H1 (cell line): ENCODE results near the gene ADPRS. TPM values are rescaled to one million over a fixed set of nuclear protein-coding genes. Genes with fewer than 3 reads are reported as not detected.
A peak's percentile ranks its signal among the peaks of the same experiment; 100 is the strongest.

ENCODE experiments used
- CTCF ChIA-PET: fragments of 300-600 bp; sonication (Branson Sonifier 250); formaldehyde crosslinking; loops from one replicate; lab custom pipeline; 2021; ENCODE audit not compliant: partially characterized antibody; lab: Charles Lee
- POLR2A ChIA-PET: fragments of 300-600 bp; sonication (Branson Sonifier 250); formaldehyde crosslinking; loops from one replicate; lab custom pipeline; 2021; ENCODE audit warnings: inconsistent platforms; ENCODE audit not compliant: partially characterized antibody; lab: Charles Lee
- DNase-seq, 2 experiments: peaks; one replicate each; pipeline versions ENCODE4 v3.0.0 to v3.0.0-alpha.2; 2010 to 2022; ENCODE audit warnings: low spot score in 2 of 2, low read depth in 1 of 2, mixed read lengths in 1 of 2
- FAIRE-seq: peaks from 2 replicates; lab custom pipeline; 2011; peaks lifted over from hg19 to GRCh38; lab: Jason Lieb, UNC
- H2AFZ ChIP-seq: 2 replicates; pipeline ENCODE4 v1.8.1; 2012; ENCODE audit warnings: low read length, inconsistent platforms
- H2AK5ac ChIP-seq: 2 replicates; pipeline ENCODE4 v1.6.1; 2013; ENCODE audit warnings: low read depth, low read length
- H2BK120ac ChIP-seq: replicated peaks from 2 replicates; pipeline ENCODE3; 2013; ENCODE audit warnings: low read depth, low read length, inconsistent platforms
- H2BK12ac ChIP-seq: 2 replicates; pipeline ENCODE4 v1.6.1; 2013; ENCODE audit warnings: low read depth, low read length
- H2BK15ac ChIP-seq: 2 replicates; pipeline ENCODE4 v1.6.1; 2013; ENCODE audit warnings: low read length
- H2BK20ac ChIP-seq: 2 replicates; pipeline ENCODE4 v1.6.1; 2013; ENCODE audit warnings: low read length
- H2BK5ac ChIP-seq: 2 replicates; pipeline ENCODE4 v1.6.1; 2013; ENCODE audit warnings: low read depth, low read length
- H3K14ac ChIP-seq: 2 replicates; pipeline ENCODE4 v1.6.1; 2013; ENCODE audit warnings: inconsistent platforms; ENCODE audit not compliant: insufficient read length
- H3K18ac ChIP-seq: 2 replicates; pipeline ENCODE4 v1.6.1; 2013; ENCODE audit warnings: low read length; ENCODE audit errors: extremely low read depth
- H3K23ac ChIP-seq: 2 replicates; pipeline ENCODE4 v1.6.1; 2013; ENCODE audit warnings: inconsistent platforms; ENCODE audit not compliant: insufficient read length
- H3K23me2 ChIP-seq: 2 replicates; pipeline ENCODE4 v1.6.1; 2013; ENCODE audit warnings: low read depth, low read length
- H3K27ac ChIP-seq: 2 replicates; pipeline ENCODE4 v1.6.1; 2011; ENCODE audit warnings: low read depth, low read length, inconsistent platforms
- H3K27me3 ChIP-seq, 4 experiments: replicated peaks in 1 of 4; 1 replicate in 1 of 4; 2 replicates in 3 of 4; pipeline versions ENCODE4 v1.6.1 to v1.8.1; 2011 to 2013; ENCODE audit warnings: low read length in 3 of 4, mild to moderate bottlenecking in 3 of 4, inconsistent platforms in 2 of 4, mixed read lengths in 2 of 4, moderate library complexity in 1 of 4; ENCODE audit not compliant: control insufficient read depth in 3 of 4, insufficient read depth in 3 of 4; ENCODE audit errors: extremely low read depth in 1 of 4
- H3K36me3 ChIP-seq, 4 experiments: 2 replicates each; pipeline versions ENCODE4 v1.6.1 to v1.8.1; 2011 to 2013; ENCODE audit warnings: mild to moderate bottlenecking in 4 of 4, low read length in 3 of 4, moderate library complexity in 2 of 4, control low read depth in 1 of 4, inconsistent platforms in 1 of 4; ENCODE audit not compliant: insufficient read depth in 4 of 4, control insufficient read depth in 2 of 4
- H3K4ac ChIP-seq: replicated peaks from 2 replicates; pipeline ENCODE3; 2013; ENCODE audit warnings: low read length, low read depth, mixed read lengths, inconsistent platforms; ENCODE audit not compliant: insufficient read length
- H3K4me1 ChIP-seq, 4 experiments: replicated peaks in 1 of 4; 1 replicate in 1 of 4; 2 replicates in 3 of 4; pipeline versions ENCODE4 v1.6.1 to v1.8.1; 2011 to 2013; ENCODE audit warnings: low read length in 3 of 4, inconsistent platforms in 2 of 4, mixed read lengths in 1 of 4; ENCODE audit not compliant: insufficient read depth in 4 of 4, control insufficient read depth in 3 of 4
- H3K4me2 ChIP-seq, 2 experiments: 2 replicates each; pipeline versions ENCODE4 v1.6.1 to v1.8.1; 2011 to 2013; ENCODE audit warnings: low read depth in 2 of 2, low read length in 2 of 2, control low read depth in 1 of 2, inconsistent platforms in 1 of 2, mild to moderate bottlenecking in 1 of 2; ENCODE audit not compliant: insufficient read depth in 1 of 2
- H3K4me3 ChIP-seq, 4 experiments: fragments of 200-600, 300-600 bp in 1 of 4; sonication (generic), shearing (Covaris generic), sonication (Bioruptor Twin) in 1 of 4; 2 replicates each; pipeline versions ENCODE4 v1.5.1 to v1.8.1; 2011 to 2016; ENCODE audit warnings: low read length in 4 of 4, low read depth in 3 of 4, control low read depth in 2 of 4, inconsistent platforms in 2 of 4, mild to moderate bottlenecking in 2 of 4, mixed read lengths in 1 of 4, moderate library complexity in 1 of 4; ENCODE audit not compliant: insufficient read depth in 2 of 4; ENCODE audit errors: extremely low read depth in 1 of 4
- H3K56ac ChIP-seq: replicated peaks from 2 replicates; pipeline ENCODE3; 2013; ENCODE audit warnings: low read depth, mild to moderate bottlenecking, mixed read lengths, low read length, inconsistent platforms; ENCODE audit not compliant: insufficient read length
- H3K79me1 ChIP-seq: 2 replicates; pipeline ENCODE4 v1.6.1; 2013; ENCODE audit warnings: low read depth, low read length, control low read depth
- H3K79me2 ChIP-seq, 2 experiments: 2 replicates each; pipeline versions ENCODE4 v1.6.1 to v1.8.1; 2012 to 2013; ENCODE audit warnings: low read length in 2 of 2, mild to moderate bottlenecking in 2 of 2, inconsistent platforms in 1 of 2; ENCODE audit not compliant: insufficient read depth in 2 of 2, control insufficient read depth in 1 of 2
- H3K9ac ChIP-seq, 4 experiments: replicated peaks in 1 of 4; 1 replicate in 1 of 4; 2 replicates in 3 of 4; pipeline versions ENCODE4 v1.6.1 to v1.8.1; 2011 to 2013; ENCODE audit warnings: low read depth in 3 of 4, low read length in 3 of 4, control low read depth in 2 of 4, mild to moderate bottlenecking in 2 of 4, moderate library complexity in 2 of 4, inconsistent platforms in 1 of 4; ENCODE audit errors: extremely low read depth in 1 of 4
- H3K9me3 ChIP-seq, 2 experiments: 2 replicates each; pipeline versions ENCODE4 v1.6.1 to v1.8.1; 2012 to 2013; ENCODE audit warnings: mild to moderate bottlenecking in 2 of 2, moderate library complexity in 2 of 2, control low read depth in 1 of 2, inconsistent platforms in 1 of 2, low read depth in 1 of 2, low read length in 1 of 2, mixed read lengths in 1 of 2; ENCODE audit not compliant: insufficient read depth in 2 of 2
- H4K20me1 ChIP-seq, 2 experiments: replicated peaks in 1 of 2; 2 replicates each; pipeline versions ENCODE3 to v1.8.1; 2011 to 2013; ENCODE audit warnings: inconsistent platforms in 2 of 2, low read length in 2 of 2, mild to moderate bottlenecking in 1 of 2; ENCODE audit not compliant: insufficient read depth in 2 of 2, control insufficient read depth in 1 of 2
- H4K5ac ChIP-seq: 2 replicates; pipeline ENCODE4 v1.6.1; 2013; ENCODE audit warnings: low read length, low read depth, mixed read lengths, inconsistent platforms; ENCODE audit not compliant: insufficient read length
- H4K8ac ChIP-seq: 2 replicates; pipeline ENCODE4 v1.8.0; 2013; ENCODE audit warnings: mild to moderate bottlenecking, moderate library complexity, low read length, inconsistent platforms; ENCODE audit not compliant: insufficient read depth; ENCODE audit errors: extremely low read depth
- H4K91ac ChIP-seq: replicated peaks from 2 replicates; pipeline ENCODE3; 2013; ENCODE audit warnings: low read length, mixed read lengths, inconsistent platforms; ENCODE audit not compliant: insufficient read length
- ASH2L ChIP-seq: fragments of 200-600, 300-600 bp; sonication (generic); IDR thresholded peaks from one replicate; pipeline ENCODE4 v1.7.1; 2017; ENCODE audit warnings: low read length
- BCL11A ChIP-seq, 2 experiments: IDR thresholded peaks; one replicate each; pipeline ENCODE4 v1.6.1; 2011; ENCODE audit warnings: low read depth in 2 of 2, low read length in 2 of 2, mild to moderate bottlenecking in 2 of 2
- CHD2 ChIP-seq: IDR thresholded peaks from 2 replicates; pipeline ENCODE4 v1.6.1; 2012; ENCODE audit warnings: low read length, improper control_type of control experiment
- EP300 ChIP-seq, 2 experiments: IDR thresholded peaks; 1 replicate in 1 of 2; 2 replicates in 1 of 2; pipeline ENCODE4 v1.6.1; 2011 to 2012; ENCODE audit warnings: low read depth in 2 of 2, low read length in 2 of 2, mild to moderate bottlenecking in 2 of 2, borderline replicate concordance in 1 of 2, inconsistent platforms in 1 of 2, moderate library complexity in 1 of 2
- GABPA ChIP-seq: IDR thresholded peaks from 2 replicates; pipeline ENCODE4 v1.6.1; 2011; ENCODE audit warnings: mild to moderate bottlenecking, low read length, moderate library complexity, borderline replicate concordance; ENCODE audit not compliant: insufficient read depth
- HDAC6 ChIP-seq: IDR thresholded peaks from one replicate; pipeline ENCODE4 v1.7.1; 2012; ENCODE audit warnings: low read depth, mild to moderate bottlenecking, inconsistent platforms, low read length, moderate library complexity
- KDM5A ChIP-seq: fragments of 200-600 bp; IDR thresholded peaks from 2 replicates; pipeline ENCODE4 v1.7.1; 2012; ENCODE audit warnings: mild to moderate bottlenecking, low read length, inconsistent platforms, mixed read lengths
- MAFK ChIP-seq: IDR thresholded peaks from 2 replicates; pipeline ENCODE4 v1.6.1; 2012; ENCODE audit warnings: low read depth, mild to moderate bottlenecking, improper control_type of control experiment, low read length
- POU5F1 ChIP-seq: IDR thresholded peaks from 2 replicates; pipeline ENCODE4 v1.6.1; 2011; ENCODE audit warnings: low read depth, mild to moderate bottlenecking, low read length, moderate library complexity
- RAD21 ChIP-seq, 2 experiments: IDR thresholded peaks in 1 of 2; conservative IDR thresholded peaks in 1 of 2; 2 replicates each; pipeline ENCODE4 v1.6.1; 2011; ENCODE audit warnings: low read depth in 2 of 2, low read length in 2 of 2, improper control_type of control experiment in 1 of 2, inconsistent platforms in 1 of 2, mild to moderate bottlenecking in 1 of 2, moderate library complexity in 1 of 2
- SAP30 ChIP-seq: fragments of 300-600 bp; sonication (generic); IDR thresholded peaks from 2 replicates; pipeline ENCODE4 v1.7.1; 2012; ENCODE audit warnings: low read length, moderate library complexity, mild to moderate bottlenecking, inconsistent platforms; ENCODE audit not compliant: insufficient read depth, insufficient replicate concordance
- SUZ12 ChIP-seq: fragments of 200-600 bp; sonication (generic); IDR thresholded peaks from 2 replicates; pipeline ENCODE4 v1.6.1; 2012; ENCODE audit warnings: mild to moderate bottlenecking, inconsistent platforms, low read length, moderate library complexity, mixed read lengths
- TBP ChIP-seq: IDR thresholded peaks from 2 replicates; pipeline ENCODE4 v1.6.1; 2011; ENCODE audit warnings: low read depth, low read length, improper control_type of control experiment
- TEAD4 ChIP-seq: IDR thresholded peaks from 2 replicates; pipeline ENCODE4 v1.6.1; 2012; ENCODE audit warnings: low read depth, low read length, inconsistent platforms, mixed read lengths
- WGBS, 2 experiments: shearing (Covaris generic) in 1 of 2; methylation state at CpG; one replicate each; pipeline versions ENCODE4 v1.1.6 to v1.1.7; 2013 to 2015; ENCODE audit warnings: low lambda C conversion rate in 2 of 2, mixed read lengths in 2 of 2, inconsistent platforms in 1 of 2, low coverage in 1 of 2, missing lambda C conversion rate in 1 of 2; ENCODE audit not compliant: insufficient replicate concordance in 2 of 2, insufficient coverage in 1 of 2, insufficient read length in 1 of 2; ENCODE audit errors: extremely low coverage in 1 of 2, missing lambda C conversion rate in 1 of 2; 5-methylcytosine and 5-hydroxymethylcytosine counted together
- polyA plus RNA-seq, 7 experiments: library from polyadenylated mRNA; depleted of rRNA in 3 of 7; stranded (reverse) in 5 of 7; unstranded in 2 of 7; fragments of >200 nt in 5 of 7; fragments of 200-250 nt in 2 of 7; gene quantifications; 1 replicate in 5 of 7; 2 replicates in 1 of 7; 4 replicates in 1 of 7; pipeline versions ENCODE4 v1.2.1 to v1.2.3, GENCODE V29; 2011 to 2013; ENCODE audit warnings: missing spikeins in 2 of 7, mixed read lengths in 2 of 7
- total RNA-seq: library from RNA; stranded (reverse); fragmentation: NEBNext Ultra II Directional; extraction: Animal tissue kit (Norgen Biotek cat#: 25700); gene quantifications from 2 replicates; pipeline ENCODE4 v1.2.1, GENCODE V29; 2021

Gene ADPRS
- total and polyA plus RNA-seq, 2 of the 8 experiments (the other 6 are each of a cell fraction or from before 2014, with no cell fraction given) = 22.9 to 38.1 TPM

GRCh38 chr1:36091698-36092097 is 3.0 kb downstream of the ADPRS start:
- Histone ChIP-seq H2BK15ac (no peak overlapping the region), H3K27ac (no peak overlapping the region), H3K9me3 (no peaks in the 10 kb centered on the region), H4K91ac (no peak overlapping the region), H2BK12ac (no peak overlapping the region), H2BK20ac (no peak overlapping the region), H3K79me1 (peaks cover 5% of the 10 kb centered on the region; the same call in 1 of the 2 replicates), H3K4ac (no peak overlapping the region), H4K20me1 (peaks cover 0 to 10% of the 10 kb centered on the region in 2 experiments), H3K9ac (no peak overlapping the region), H2AFZ (no peak overlapping the region), H3K56ac (no peak overlapping the region), H3K23me2 (peaks cover 7% of the 10 kb centered on the region; the same call in 1 of the 2 replicates), H3K18ac (no peak overlapping the region), H4K5ac (no peak overlapping the region), H3K27me3 (no peaks in the 10 kb centered on the region), H3K79me2 (peaks cover 0 to 15% of the 10 kb centered on the region in 2 experiments; a peak in 2 of 4 replicates), H2AK5ac (no peak overlapping the region), H3K4me2 (no peak overlapping the region), H2BK5ac (no peak overlapping the region), H4K8ac (peak overlapping the region; percentile 31; the same call in 1 of the 2 replicates), H3K14ac (no peak overlapping the region), H2BK120ac (no peak overlapping the region), H3K4me3 (no peak overlapping the region), H3K4me1 (peaks cover 0 to 12% (median 10%) of the 10 kb centered on the region in 4 experiments; a peak in 5 of 7 replicates), H3K23ac (no peak overlapping the region), H3K36me3 (peaks cover 23 to 38% (median 33%) of the 10 kb centered on the region in 4 experiments)
- DNase-seq (no peak), FAIRE-seq (no peak)
- WGBS, 2 experiments = 96% methylated on average over 13 of the region's 13 CpGs; no CpG with 5 or more reads in 1 of the 2 experiments
- ChIA-PET POLR2A (no interaction called here), CTCF (interaction anchor here (32.6 kb wide), 1 partner anchor 46 kb away, joined by 738 read pairs; no protein-coding TSS in a partner anchor)
- no peak for TF ChIP-seq SAP30
- no peak for TF ChIP-seq ASH2L
- TF ChIP-seq POU5F1 = no peak
- TF ChIP-seq BCL11A (IDR thresholded peaks at IDR 0.05; ENCODE audit: low read depth in 2 of 2, low read length in 2 of 2) = no peak
- TF ChIP-seq CHD2 = no peak
- TF ChIP-seq GABPA = no peak
- TF ChIP-seq EP300 (IDR thresholded peaks at IDR 0.05; ENCODE audit: borderline replicate concordance in 1 of 2, low read depth in 2 of 2, low read length in 2 of 2) = no peak
- no peak for TF ChIP-seq KDM5A
- no peak for TF ChIP-seq MAFK
- TF ChIP-seq HDAC6 = no peak
- no peak for TF ChIP-seq RAD21 (IDR thresholded peaks at IDR 0.05 in 1 of 2, conservative IDR thresholded peaks at IDR 0.05 in 1 of 2; ENCODE audit: low read depth in 2 of 2, low read length in 2 of 2)
- no peak for TF ChIP-seq SUZ12
- TF ChIP-seq TBP = no peak
- TF ChIP-seq TEAD4 = no peak
